WTC11 (cell line): ENCODE results near the gene PHLDB2. TPM values are rescaled to one million over a fixed set of nuclear protein-coding genes. Genes with fewer than 3 reads are reported as not detected.

Experiments
- ATAC-seq: fragments of 200-7000 bp; cut with Tn5 transposase; 2 replicates; pipeline ENCODE4 v1.10.0; 2021; ENCODE audit warnings: mild to moderate bottlenecking, moderate library complexity
- CTCF ChIA-PET: fragments of 300-600 bp; sonication (Branson Sonifier 250); formaldehyde crosslinking; loops from one replicate; lab custom pipeline; 2021; ENCODE audit warnings: antibody characterized with exemption; lab: Charles Lee
- POLR2A ChIA-PET: fragments of 350-600 bp; sonication (Branson Sonifier 250); formaldehyde crosslinking; loops from one replicate; lab custom pipeline; 2021; ENCODE audit warnings: antibody characterized with exemption; lab: Charles Lee
- DNase-seq: peaks from one replicate; pipeline ENCODE4 v3.0.0; 2021; ENCODE audit warnings: low spot score
- H3K27ac Mint-ChIP-seq: 2 replicates; pipeline ENCODE4 v1.8.0; 2021; ENCODE audit warnings: mixed read lengths
- H3K27me3 Mint-ChIP-seq: 2 replicates; pipeline ENCODE4 v1.8.0; 2021; ENCODE audit warnings: low read depth, mild to moderate bottlenecking, moderate library complexity, mixed read lengths
- H3K36me3 Mint-ChIP-seq: 2 replicates; pipeline ENCODE4 v1.8.0; 2021; ENCODE audit warnings: mixed read lengths
- H3K4me1 Mint-ChIP-seq: 2 replicates; pipeline ENCODE4 v1.8.0; 2022; ENCODE audit warnings: mixed read lengths
- H3K4me3 Mint-ChIP-seq: 2 replicates; pipeline ENCODE4 v1.8.0; 2021; ENCODE audit warnings: mild to moderate bottlenecking, moderate library complexity, mixed read lengths
- H3K9me3 Mint-ChIP-seq: 2 replicates; pipeline ENCODE4 v1.8.0; 2021; ENCODE audit warnings: mixed read lengths
- AFF4 ChIP-seq: sonication (generic); formaldehyde crosslinking; IDR thresholded peaks from 2 replicates; pipeline ENCODE4 v1.8.1; 2023; ENCODE audit warnings: mild to moderate bottlenecking, missing genetic modification reagents, borderline replicate concordance
- ATF1 ChIP-seq: sonication (generic); formaldehyde crosslinking; IDR thresholded peaks from 2 replicates; pipeline ENCODE4 v1.8.1; 2023; ENCODE audit warnings: mild to moderate bottlenecking, moderate library complexity, missing genetic modification reagents
- ATF2 ChIP-seq: sonication (generic); formaldehyde crosslinking; IDR thresholded peaks from 2 replicates; pipeline ENCODE4 v1.8.1; 2022; ENCODE audit warnings: low read depth, missing genetic modification reagents, borderline replicate concordance
- EMX1 ChIP-seq: fragments of 250-450 bp; sonication (Bioruptor Pico); IDR thresholded peaks from 2 replicates; pipeline ENCODE4 v1.8.0; 2021; ENCODE audit warnings: mild to moderate bottlenecking
- ETV6 ChIP-seq: sonication (generic); formaldehyde crosslinking; IDR thresholded peaks from 2 replicates; pipeline ENCODE4 v1.8.1; 2022; ENCODE audit warnings: mild to moderate bottlenecking, missing genetic modification reagents
- GABPB1 ChIP-seq: sonication (generic); formaldehyde crosslinking; IDR thresholded peaks from 2 replicates; pipeline ENCODE4 v1.8.1; 2023; ENCODE audit warnings: mild to moderate bottlenecking, missing genetic modification reagents
- GRHL2 ChIP-seq: fragments of 250-450 bp; sonication (Bioruptor Pico); IDR thresholded peaks from 2 replicates; pipeline ENCODE4 v1.8.0; 2022; ENCODE audit warnings: mild to moderate bottlenecking, moderate library complexity; ENCODE audit not compliant: insufficient replicate concordance, severe bottlenecking
- IRF2 ChIP-seq: sonication (generic); formaldehyde crosslinking; IDR thresholded peaks from 2 replicates; pipeline ENCODE4 v1.8.0; 2022; ENCODE audit warnings: low read depth, missing genetic modification reagents, borderline replicate concordance
- JAZF1 ChIP-seq: fragments of 250-450 bp; sonication (Bioruptor Pico); IDR thresholded peaks from 2 replicates; pipeline ENCODE4 v1.9.0; 2021; ENCODE audit warnings: moderate library complexity, mild to moderate bottlenecking, inconsistent platforms
- KAT7 ChIP-seq: sonication (generic); formaldehyde crosslinking; IDR thresholded peaks from 2 replicates; pipeline ENCODE4 v1.8.1; 2023; ENCODE audit warnings: missing genetic modification reagents, mild to moderate bottlenecking, borderline replicate concordance
- MXD4 ChIP-seq: fragments of 250-450 bp; sonication (Bioruptor Pico); IDR thresholded peaks from 2 replicates; pipeline ENCODE4 v1.8.0; 2021; ENCODE audit warnings: mild to moderate bottlenecking, moderate library complexity, borderline replicate concordance
- NFE2L1 ChIP-seq: sonication (generic); formaldehyde crosslinking; IDR thresholded peaks from 2 replicates; pipeline ENCODE4 v1.8.1; 2023; ENCODE audit warnings: missing genetic modification reagents
- OVOL2 ChIP-seq: fragments of 250-450 bp; sonication (Bioruptor Pico); IDR thresholded peaks from 2 replicates; pipeline ENCODE4 v1.9.0; 2021; ENCODE audit warnings: mild to moderate bottlenecking, borderline replicate concordance
- RORB ChIP-seq: fragments of 250-450 bp; sonication (Bioruptor Pico); IDR thresholded peaks from 2 replicates; pipeline ENCODE4 v1.9.0; 2021; ENCODE audit warnings: mild to moderate bottlenecking
- USF2 ChIP-seq: sonication (generic); formaldehyde crosslinking; IDR thresholded peaks from 2 replicates; pipeline ENCODE4 v1.8.1; 2023; ENCODE audit warnings: mild to moderate bottlenecking, missing genetic modification reagents, moderate library complexity
- ZNF671 ChIP-seq: fragments of 250-450 bp; sonication (Bioruptor Pico); IDR thresholded peaks from 2 replicates; pipeline ENCODE4 v1.8.0; 2021; ENCODE audit warnings: mild to moderate bottlenecking
- total RNA-seq: library from RNA; stranded (reverse); gene quantifications from 3 replicates; pipeline ENCODE4 v1.2.3, GENCODE V29; 2021
- TF ChIP-seq, protein P1 (sequence below): sonication (generic); formaldehyde crosslinking; IDR thresholded peaks from 2 replicates; pipeline ENCODE4 v1.8.1; 2022; ENCODE audit warnings: low read depth, mild to moderate bottlenecking, moderate library complexity, missing genetic modification reagents, borderline replicate concordance
- TF ChIP-seq, protein P2 (sequence below): sonication (generic); formaldehyde crosslinking; IDR thresholded peaks from 2 replicates; pipeline ENCODE4 v1.8.1; 2022; ENCODE audit warnings: missing genetic modification reagents, borderline replicate concordance
- TF ChIP-seq, protein P3 (sequence below): fragments of 250-450 bp; sonication (Bioruptor Pico); IDR thresholded peaks from 2 replicates; pipeline ENCODE4 v1.9.0; 2021; ENCODE audit warnings: mild to moderate bottlenecking
- TF ChIP-seq, protein P4 (sequence below): sonication (generic); formaldehyde crosslinking; IDR thresholded peaks from 2 replicates; pipeline ENCODE4 v1.8.1; 2023; ENCODE audit warnings: mild to moderate bottlenecking, moderate library complexity, missing genetic modification reagents

PHLDB2 gene
- total RNA-seq, 1 experiment from 2014 or later, result 40.3 TPM

- POLR2A ChIA-PET, result no interaction called here
- H3K27me3 Mint-ChIP-seq, result no peaks in the 10 kb centered on the region; the same call in 1 of the 2 replicates
- no peak overlapping the region for H3K4me3 Mint-ChIP-seq
- CTCF ChIA-PET, result no interaction called here
- H3K36me3 Mint-ChIP-seq, result peaks cover 17% of the 10 kb centered on the region
- H3K9me3 Mint-ChIP-seq, result peaks cover 32% of the 10 kb centered on the region
- peaks cover 3% of the 10 kb centered on the region; the same call in 1 of the 2 replicates for H3K4me1 Mint-ChIP-seq
- TF ChIP-seq RORB (CRISPR knock-in tag), result no peak
- TF ChIP-seq JAZF1, result no peak
- no peak for TF ChIP-seq OVOL2 (CRISPR knock-in tag)
- no peak for TF ChIP-seq NFE2L1
- TF ChIP-seq, protein P1, sequence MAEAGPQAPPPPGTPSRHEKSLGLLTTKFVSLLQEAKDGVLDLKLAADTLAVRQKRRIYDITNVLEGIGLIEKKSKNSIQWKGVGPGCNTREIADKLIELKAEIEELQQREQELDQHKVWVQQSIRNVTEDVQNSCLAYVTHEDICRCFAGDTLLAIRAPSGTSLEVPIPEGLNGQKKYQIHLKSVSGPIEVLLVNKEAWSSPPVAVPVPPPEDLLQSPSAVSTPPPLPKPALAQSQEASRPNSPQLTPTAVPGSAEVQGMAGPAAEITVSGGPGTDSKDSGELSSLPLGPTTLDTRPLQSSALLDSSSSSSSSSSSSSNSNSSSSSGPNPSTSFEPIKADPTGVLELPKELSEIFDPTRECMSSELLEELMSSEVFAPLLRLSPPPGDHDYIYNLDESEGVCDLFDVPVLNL, result no peak
- TF ChIP-seq ZNF671 (CRISPR knock-in tag), result no peak
- TF ChIP-seq KAT7, result no peak
- TF ChIP-seq ATF2 (CRISPR knock-in tag), result no peak
- no peak for TF ChIP-seq USF2 (CRISPR knock-in tag)
- no peak for TF ChIP-seq GRHL2 (CRISPR knock-in tag)
- no peak for ATAC-seq
- DNase-seq, result no peak
- H3K27ac Mint-ChIP-seq, result no peak overlapping the region
These were observed 38.4 kb upstream of the PHLDB2 start for GRCh38 chr3:111820651-111821050.

GRCh38 chr3:111821891-111822290 is 37.2 kb upstream of the PHLDB2 start:
- H3K4me3 Mint-ChIP-seq, result no peak overlapping the region
- H3K9me3 Mint-ChIP-seq, result peaks cover 20% of the 10 kb centered on the region
- TF ChIP-seq, protein P2, sequence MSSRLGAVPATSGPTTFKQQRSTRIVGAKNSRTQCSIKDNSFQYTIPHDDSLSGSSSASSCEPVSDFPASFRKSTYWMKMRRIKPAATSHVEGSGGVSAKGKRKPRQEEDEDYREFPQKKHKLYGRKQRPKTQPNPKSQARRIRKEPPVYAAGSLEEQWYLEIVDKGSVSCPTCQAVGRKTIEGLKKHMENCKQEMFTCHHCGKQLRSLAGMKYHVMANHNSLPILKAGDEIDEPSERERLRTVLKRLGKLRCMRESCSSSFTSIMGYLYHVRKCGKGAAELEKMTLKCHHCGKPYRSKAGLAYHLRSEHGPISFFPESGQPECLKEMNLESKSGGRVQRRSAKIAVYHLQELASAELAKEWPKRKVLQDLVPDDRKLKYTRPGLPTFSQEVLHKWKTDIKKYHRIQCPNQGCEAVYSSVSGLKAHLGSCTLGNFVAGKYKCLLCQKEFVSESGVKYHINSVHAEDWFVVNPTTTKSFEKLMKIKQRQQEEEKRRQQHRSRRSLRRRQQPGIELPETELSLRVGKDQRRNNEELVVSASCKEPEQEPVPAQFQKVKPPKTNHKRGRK, result no peak
- TF ChIP-seq GABPB1 (CRISPR knock-in tag), result no peak
- H3K27me3 Mint-ChIP-seq, result no peaks in the 10 kb centered on the region; the same call in 1 of the 2 replicates
- H3K36me3 Mint-ChIP-seq, result peaks cover 5% of the 10 kb centered on the region
- DNase-seq, result no peak
- H3K4me1 Mint-ChIP-seq, result peaks cover 2% of the 10 kb centered on the region; the same call in 1 of the 2 replicates
- CTCF ChIA-PET, result no interaction called here
- no peak overlapping the region for H3K27ac Mint-ChIP-seq
- ATAC-seq, result no peak
- POLR2A ChIA-PET, result no interaction called here

- POLR2A ChIA-PET, result no interaction called here
- no peaks in the 10 kb centered on the region for H3K4me1 Mint-ChIP-seq
- H3K4me3 Mint-ChIP-seq, result no peak overlapping the region
- DNase-seq (no peak), ATAC-seq (no peak)
- CTCF ChIA-PET, result no interaction called here
- no peak overlapping the region for H3K27ac Mint-ChIP-seq
- H3K9me3 Mint-ChIP-seq, result peaks cover 17% of the 10 kb centered on the region
- H3K27me3 Mint-ChIP-seq, result no peaks in the 10 kb centered on the region; the same call in 1 of the 2 replicates
- peaks cover 2% of the 10 kb centered on the region; the same call in 1 of the 2 replicates for H3K36me3 Mint-ChIP-seq
- TF ChIP-seq, protein P3, sequence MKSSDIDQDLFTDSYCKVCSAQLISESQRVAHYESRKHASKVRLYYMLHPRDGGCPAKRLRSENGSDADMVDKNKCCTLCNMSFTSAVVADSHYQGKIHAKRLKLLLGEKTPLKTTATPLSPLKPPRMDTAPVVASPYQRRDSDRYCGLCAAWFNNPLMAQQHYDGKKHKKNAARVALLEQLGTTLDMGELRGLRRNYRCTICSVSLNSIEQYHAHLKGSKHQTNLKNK (CRISPR knock-in tag), result no peak
- TF ChIP-seq AFF4 (CRISPR knock-in tag) (no peak), EMX1 (CRISPR knock-in tag) (no peak), MXD4 (CRISPR knock-in tag) (no peak), ATF1 (CRISPR knock-in tag) (no peak), IRF2 (CRISPR knock-in tag) (no peak), ETV6 (no peak), KAT7 (no peak), NFE2L1 (no peak)
- TF ChIP-seq, protein P4, sequence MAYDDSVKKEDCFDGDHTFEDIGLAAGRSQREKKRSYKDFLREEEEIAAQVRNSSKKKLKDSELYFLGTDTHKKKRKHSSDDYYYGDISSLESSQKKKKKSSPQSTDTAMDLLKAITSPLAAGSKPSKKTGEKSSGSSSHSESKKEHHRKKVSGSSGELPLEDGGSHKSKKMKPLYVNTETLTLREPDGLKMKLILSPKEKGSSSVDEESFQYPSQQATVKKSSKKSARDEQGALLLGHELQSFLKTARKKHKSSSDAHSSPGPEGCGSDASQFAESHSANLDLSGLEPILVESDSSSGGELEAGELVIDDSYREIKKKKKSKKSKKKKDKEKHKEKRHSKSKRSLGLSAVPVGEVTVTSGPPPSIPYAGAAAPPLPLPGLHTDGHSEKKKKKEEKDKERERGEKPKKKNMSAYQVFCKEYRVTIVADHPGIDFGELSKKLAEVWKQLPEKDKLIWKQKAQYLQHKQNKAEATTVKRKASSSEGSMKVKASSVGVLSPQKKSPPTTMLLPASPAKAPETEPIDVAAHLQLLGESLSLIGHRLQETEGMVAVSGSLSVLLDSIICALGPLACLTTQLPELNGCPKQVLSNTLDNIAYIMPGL (CRISPR knock-in tag), result no peak
These were observed 36.3 kb upstream of the PHLDB2 start for GRCh38 chr3:111822804-111823203.
